Stimulated activated CD4-positive, alpha-beta T cell treated with anti-CD3 and anti-CD28 coated beads, Interleukin-1b, Interleukin-23, amount 100 ng/mL, for 4 hours (primary cell): ENCODE results near the gene TMEM140.
"Not testable (repeated sequence)": the region's sequence is repeated elsewhere in the genome, so short reads cannot be mapped to it uniquely, and the experiment has no call there.

ENCODE experiments used
- DNase-seq, 2 donors: peaks; one replicate each; pipeline ENCODE4 v3.0.0-alpha.2; 2020; ENCODE audit warnings: low read depth in 2 of 2

The TMEM140 gene

GRCh38 chr7:135195156-135195555 lies 47.3 kb downstream of the TMEM140 start:
- DNase-seq = no peak

GRCh38 chr7:135195968-135196629 lies 48.2 kb downstream of the TMEM140 start:
- DNase-seq = no peak

GRCh38 chr7:135197343-135197742 lies 49.5 kb downstream of the TMEM140 start:
- no peak for DNase-seq

GRCh38 chr7:135197906-135198655 lies 50.2 kb downstream of the TMEM140 start:
- no peak for DNase-seq

- DNase-seq = no peak
These were observed 51.6 kb downstream of the TMEM140 start for GRCh38 chr7:135199439-135199838.

GRCh38 chr7:135200821-135201331 lies 53.0 kb downstream of the TMEM140 start:
- no peak for DNase-seq

- DNase-seq = no peak
These were observed 53.5 kb downstream of the TMEM140 start for GRCh38 chr7:135201350-135201749.

- DNase-seq = no peak
These were observed 56.5 kb downstream of the TMEM140 start for GRCh38 chr7:135204341-135204749.

GRCh38 chr7:135204876-135205275 lies 57.0 kb downstream of the TMEM140 start:
- no peak for DNase-seq

GRCh38 chr7:135205850-135206249 lies 58.0 kb downstream of the TMEM140 start:
- no peak for DNase-seq

GRCh38 chr7:135206941-135207391 lies 59.1 kb downstream of the TMEM140 start:
- no peak for DNase-seq

GRCh38 chr7:135207406-135208101 lies 59.7 kb downstream of the TMEM140 start:
- no peak for DNase-seq

- DNase-seq = no peak
These were observed 60.4 kb downstream of the TMEM140 start for GRCh38 chr7:135208102-135208793.

- no peak for DNase-seq
These were observed 61.5 kb downstream of the TMEM140 start for GRCh38 chr7:135209225-135209834.

GRCh38 chr7:135210888-135211178 lies 63.0 kb downstream of the TMEM140 start:
- no peak for DNase-seq

- peak; percentile 97 to 99 for DNase-seq
These were observed 63.5 kb downstream of the TMEM140 start, which contains the start of gene WDR91 for GRCh38 chr7:135211179-135211945. Gene WDR91, minus strand, starts transcription at chr7:135211526. Its CDS starts 24 bp downstream, at chr7:135211502.

GRCh38 chr7:135211946-135212685 lies 64.2 kb downstream of the TMEM140 start:
- not testable (repeated sequence) for DNase-seq

GRCh38 chr7:135213831-135214230 lies 66.0 kb downstream of the TMEM140 start:
- DNase-seq = no peak

GRCh38 chr7:135215180-135215579 lies 67.3 kb downstream of the TMEM140 start:
- no peak for DNase-seq

GRCh38 chr7:135215698-135216097 lies 67.8 kb downstream of the TMEM140 start:
- DNase-seq = no peak
